GM19240 (cell line): ENCODE results near the gene FCGR3A.

Experiments used
- DNase-seq: peaks from one replicate; pipeline ENCODE4 v3.0.0; 2011; ENCODE audit warnings: low spot score; ENCODE audit not compliant: insufficient read length

The FCGR3A gene

GRCh38 chr1:161502641-161503393, 46.8 kb downstream of the FCGR3A start:
- no peak for DNase-seq

- no peak for DNase-seq
These were observed 47.4 kb downstream of the FCGR3A start for GRCh38 chr1:161502181-161502580.

- no peak for DNase-seq
These were observed 48.4 kb downstream of the FCGR3A start for GRCh38 chr1:161501234-161501633.

GRCh38 chr1:161499099-161500039, 50.2 kb downstream of the FCGR3A start:
- no peak for DNase-seq

GRCh38 chr1:161498646-161499045, 51.0 kb downstream of the FCGR3A start:
- no peak for DNase-seq

GRCh38 chr1:161497961-161498360, 51.7 kb downstream of the FCGR3A start:
- DNase-seq: no peak

GRCh38 chr1:161495490-161495889, 54.1 kb downstream of the FCGR3A start:
- DNase-seq: no peak

GRCh38 chr1:161494091-161494735, 55.4 kb downstream of the FCGR3A start:
- DNase-seq: no peak

- DNase-seq: no peak
These were observed 56.8 kb downstream of the FCGR3A start for GRCh38 chr1:161492827-161493226.
